Posterior cingulate gyrus (tissue), 11 donors: ENCODE results near the gene RNPEP.
"Not testable (repeated sequence)": the region's sequence is repeated elsewhere in the genome, so short reads cannot be mapped to it uniquely, and the experiment has no call there.

ENCODE experiments used
- DNase-seq, 10 donors: peaks; one replicate each; pipeline versions ENCODE4 v3.0.0 to v3.0.0-alpha.2; 2020 to 2021; ENCODE audit warnings: mixed read lengths in 3 of 10
- intact Hi-C: fragments of 100-400 bp; cut with DNase I; formaldehyde crosslinking; loops from one replicate; pipeline ENCODE4 v1.15.1; 2023

RNPEP gene

GRCh38 chr1:201955729-201956143 lies 26.7 kb upstream of the RNPEP start:
- no peak for DNase-seq
- intact Hi-C loops, result loop anchor here (5.0 kb wide), 1 partner anchor 58 kb away; no protein-coding TSS in a partner anchor

GRCh38 chr1:201958348-201958747 lies 24.1 kb upstream of the RNPEP start:
- intact Hi-C loops, result loop anchor here (5.0 kb wide), 1 partner anchor 61 kb away; no protein-coding TSS in a partner anchor
- DNase-seq, result no peak

- intact Hi-C loops, result not testable (repeated sequence)
- DNase-seq, result peak in 1 of 10 donors; percentile 72
These were observed 20.1 kb upstream of the RNPEP start for GRCh38 chr1:201962382-201962781.

- intact Hi-C loops, result no loop called here
- DNase-seq, result no peak
These were observed 18.2 kb upstream of the RNPEP start for GRCh38 chr1:201964261-201964660.

GRCh38 chr1:201966171-201966570 lies 16.3 kb upstream of the RNPEP start:
- DNase-seq, result no peak
- intact Hi-C loops, result no loop called here

- no peak for DNase-seq
- intact Hi-C loops, result no loop called here
These were observed 14.1 kb upstream of the RNPEP start for GRCh38 chr1:201968202-201968925.

GRCh38 chr1:201970334-201971159 lies 11.9 kb upstream of the RNPEP start:
- DNase-seq, result peak in 3 of 10 donors; percentile 17 to 87 (median 34)

GRCh38 chr1:201982082-201982622 lies 296 bp upstream of the RNPEP start:
- intact Hi-C loops, result no loop called here
- peak; percentile 39 to 95 (median 71) for DNase-seq

More at GRCh38 chr1:201970334-201971159, 11.9 kb upstream of the RNPEP start:
- intact Hi-C loops, result loop anchor here (5.0 kb wide), 2 partner anchors 73 to 143 kb away; partner anchors contain the start of gene IPO9

- DNase-seq, result no peak
- intact Hi-C loops, result no loop called here
These were observed 945 bp downstream of the RNPEP start for GRCh38 chr1:201983380-201983805.

- intact Hi-C loops, result no loop called here
- peak in 1 of 10 donors; percentile 4 for DNase-seq
These were observed 2.0 kb downstream of the RNPEP start for GRCh38 chr1:201984446-201984845.

GRCh38 chr1:201985355-201985754 lies 2.9 kb downstream of the RNPEP start:
- intact Hi-C loops, result no loop called here
- peak in 1 of 10 donors; percentile 9 for DNase-seq

- peak in 1 of 10 donors; percentile 27 for DNase-seq
These were observed 6.2 kb downstream of the RNPEP start for GRCh38 chr1:201988601-201989000.

GRCh38 chr1:201989354-201990128 lies 7.1 kb downstream of the RNPEP start:
- DNase-seq, result peak in 2 of 10 donors; percentile 19 to 41

More at GRCh38 chr1:201988601-201989000, 6.2 kb downstream of the RNPEP start:
- intact Hi-C loops, result no loop called here

GRCh38 chr1:201990427-201990826 lies 8.0 kb downstream of the RNPEP start:
- intact Hi-C loops, result no loop called here
- DNase-seq, result peak in 1 of 10 donors; percentile 3

More at GRCh38 chr1:201989354-201990128, 7.1 kb downstream of the RNPEP start:
- intact Hi-C loops, result no loop called here

- intact Hi-C loops, result no loop called here
- peak in 4 of 10 donors; percentile 19 to 87 (median 26) for DNase-seq
These were observed 17.3 kb downstream of the RNPEP start for GRCh38 chr1:201999625-202000238.

GRCh38 chr1:202002507-202002906 lies 20.1 kb downstream of the RNPEP start:
- intact Hi-C loops, result no loop called here
- no peak for DNase-seq

- intact Hi-C loops, result no loop called here
- peak in 3 of 10 donors; percentile 30 to 88 (median 30) for DNase-seq
These were observed 22.3 kb downstream of the RNPEP start for GRCh38 chr1:202004711-202005110.

GRCh38 chr1:202005958-202006357 lies 23.5 kb downstream of the RNPEP start:
- peak in 1 of 10 donors; percentile 4 for DNase-seq
- intact Hi-C loops, result no loop called here

GRCh38 chr1:202007304-202007703 lies 24.9 kb downstream of the RNPEP start:
- intact Hi-C loops, result no loop called here
- peak in 1 of 10 donors; percentile 72 for DNase-seq
